ENCODE data around the gene FBXO48. TPM values are rescaled to one million over a fixed set of nuclear protein-coding genes. Genes with fewer than 3 reads are reported as not detected.

Gene FBXO48
- polyA plus RNA-seq, 1 experiment, result 0.89 TPM

- peaks cover 4% of the 10 kb centered on the region; the same call in 1 of the 2 replicates for H3K9me3 ChIP-seq (ENCODE audit: control insufficient read depth, insufficient read depth, low read length)
- no peak overlapping the region for H3K27ac ChIP-seq (ENCODE audit: low read depth, low read length)
- no peak for DNase-seq (ENCODE audit: low read depth, low spot score)
- POLR2A ChIA-PET, result no interaction called here
- H3K4me3 ChIP-seq (ENCODE audit: low read depth, low read length), result no peak overlapping the region
- CTCF ChIA-PET, result interaction anchor here (1.2 kb wide), 1 partner anchor 48 kb away, joined by 3 read pairs; no protein-coding TSS in a partner anchor
- TF ChIP-seq CTCF (IDR thresholded peaks at IDR 0.05; ENCODE audit: low read depth, low read length), result no peak
- H3K27me3 ChIP-seq (ENCODE audit: control insufficient read depth, insufficient read depth, low read length), result peaks cover 5% of the 10 kb centered on the region
Measured at GRCh38 chr2:68416081-68416675, 50.9 kb downstream of the FBXO48 start.

- POLR2A ChIA-PET, result no interaction called here
- TF ChIP-seq CTCF (IDR thresholded peaks at IDR 0.05; ENCODE audit: low read depth, low read length), result no peak
- Histone ChIP-seq H3K9me3 (ENCODE audit: control insufficient read depth, insufficient read depth, low read length) (peaks cover 4% of the 10 kb centered on the region; the same call in 1 of the 2 replicates), H3K4me3 (ENCODE audit: low read depth, low read length) (no peak overlapping the region), H3K27me3 (ENCODE audit: control insufficient read depth, insufficient read depth, low read length) (peaks cover 5% of the 10 kb centered on the region), H3K27ac (ENCODE audit: low read depth, low read length) (no peak overlapping the region)
- DNase-seq (ENCODE audit: low read depth, low spot score), result no peak
- CTCF ChIA-PET, result interaction anchor here (1.2 kb wide), 1 partner anchor 48 kb away, joined by 3 read pairs; no protein-coding TSS in a partner anchor
Measured at GRCh38 chr2:68415521-68415920, 51.6 kb downstream of the FBXO48 start.

GRCh38 chr2:68414876-68415275, 52.2 kb downstream of the FBXO48 start:
- peaks cover 5% of the 10 kb centered on the region for H3K27me3 ChIP-seq (ENCODE audit: control insufficient read depth, insufficient read depth, low read length)
- POLR2A ChIA-PET, result no interaction called here
- CTCF ChIA-PET, result interaction anchor here (0.7 to 1.3 kb wide), 2 partner anchors 27 to 181 kb away, joined by 3 read pairs; no protein-coding TSS in a partner anchor
- H3K9me3 ChIP-seq (ENCODE audit: control insufficient read depth, insufficient read depth, low read length), result peaks cover 4% of the 10 kb centered on the region; the same call in 1 of the 2 replicates
- no peak for TF ChIP-seq CTCF (IDR thresholded peaks at IDR 0.05; ENCODE audit: low read depth, low read length)
- no peak overlapping the region for H3K27ac ChIP-seq (ENCODE audit: low read depth, low read length)
- no peak overlapping the region for H3K4me3 ChIP-seq (ENCODE audit: low read depth, low read length)
- no peak for DNase-seq (ENCODE audit: low read depth, low spot score)

GRCh38 chr2:68414452-68414851, 52.6 kb downstream of the FBXO48 start:
- DNase-seq (ENCODE audit: low read depth, low spot score), result no peak
- H3K27ac ChIP-seq (ENCODE audit: low read depth, low read length), result no peak overlapping the region
- TF ChIP-seq CTCF (IDR thresholded peaks at IDR 0.05; ENCODE audit: low read depth, low read length), result no peak
- ChIA-PET CTCF (interaction anchor here (0.7 to 1.3 kb wide), 2 partner anchors 27 to 181 kb away, joined by 3 read pairs; no protein-coding TSS in a partner anchor), POLR2A (no interaction called here)
- H3K9me3 ChIP-seq (ENCODE audit: control insufficient read depth, insufficient read depth, low read length), result peaks cover 4% of the 10 kb centered on the region; the same call in 1 of the 2 replicates
- no peak overlapping the region for H3K4me3 ChIP-seq (ENCODE audit: low read depth, low read length)
- peaks cover 5% of the 10 kb centered on the region for H3K27me3 ChIP-seq (ENCODE audit: control insufficient read depth, insufficient read depth, low read length)

- ChIA-PET POLR2A (no interaction called here), CTCF (interaction anchor here (1.3 kb wide), 1 partner anchor 182 kb away, joined by 3 read pairs; no protein-coding TSS in a partner anchor)
Measured at GRCh38 chr2:68413466-68413865, 53.6 kb downstream of the FBXO48 start.

More at GRCh38 chr2:68413466-68413865, 53.6 kb downstream of the FBXO48 start:
- no peak overlapping the region for H3K27ac ChIP-seq (ENCODE audit: low read depth, low read length)
- H3K27me3 ChIP-seq (ENCODE audit: control insufficient read depth, insufficient read depth, low read length), result no peaks in the 10 kb centered on the region
- no peak overlapping the region for H3K4me3 ChIP-seq (ENCODE audit: low read depth, low read length)
- DNase-seq (ENCODE audit: low read depth, low spot score), result no peak
- TF ChIP-seq CTCF (IDR thresholded peaks at IDR 0.05; ENCODE audit: low read depth, low read length), result no peak
- peaks cover 4% of the 10 kb centered on the region; the same call in 1 of the 2 replicates for H3K9me3 ChIP-seq (ENCODE audit: control insufficient read depth, insufficient read depth, low read length)

Measured in AG04450 (cell line).